Measurements from ENCODE around the gene EPHB1. TPM values are rescaled to one million over a fixed set of nuclear protein-coding genes. Genes with fewer than 3 reads are reported as not detected.
A peak's percentile ranks its signal among the peaks of the same experiment; 100 is the strongest.
"Not testable (repeated sequence)": the region's sequence is repeated elsewhere in the genome, so short reads cannot be mapped to it uniquely, and the experiment has no call there.

The EPHB1 gene
- total RNA-seq, 8 experiments from 2014 or later: 0.31 to 21.1 (median 13.7) TPM; not detected in 1

GRCh38 chr3:135020181-135020580 lies 225.1 kb downstream of the EPHB1 start:
- in situ Hi-C loops (cut with MboI; ENCODE audit: low pct_unique_long_range_greater_than_20kb in 2 of 9, low sequenced_read_pairs in 9 of 9, unreplicated experiment in 9 of 9): no loop called here
- WGBS, 10 experiments: 52 to 100% (median 86%) methylated on average over 2 to 3 of the region's 3 CpGs
- Histone ChIP-seq H3K4me3 (no peak overlapping the region), H3K27ac (no peak overlapping the region), H3K4me1 (replicated peaks in 1 of 2) (peaks cover 18 to 32% of the 10 kb centered on the region in 2 donors)
- no peak for ATAC-seq (replicated peaks in 6 of 8)

GRCh38 chr3:135023996-135024658 lies 229.1 kb downstream of the EPHB1 start:
- 27 to 100% (median 61%) methylated on average over 1 to 8 of the region's 9 CpGs for WGBS, 10 experiments
- Histone ChIP-seq H3K4me1 (replicated peaks in 1 of 2) (peaks cover 1 to 16% of the 10 kb centered on the region in 2 donors), H3K4me3 (no peak overlapping the region), H3K27ac (no peak overlapping the region)
- in situ Hi-C loops (cut with MboI; ENCODE audit: low pct_unique_long_range_greater_than_20kb in 2 of 9, low sequenced_read_pairs in 9 of 9, unreplicated experiment in 9 of 9): no loop called here
- no peak for ATAC-seq (replicated peaks in 6 of 8)

- Histone ChIP-seq H3K4me1 (replicated peaks in 1 of 2) (peaks cover 36 to 44% of the 10 kb centered on the region in 2 donors), H3K4me3 (peak overlapping the region in 1 of 5 donors; percentile 14)
- ATAC-seq (replicated peaks in 6 of 8); in situ Hi-C loops (cut with MboI; ENCODE audit: low pct_unique_long_range_greater_than_20kb in 2 of 9, low sequenced_read_pairs in 9 of 9, unreplicated experiment in 9 of 9); H3K27ac ChIP-seq: not testable (repeated sequence)
- 20 to 100% (median 73%) methylated on average over 1 to 5 of the region's 27 CpGs; no CpG with 5 or more reads in 1 of the 10 experiments for WGBS, 10 experiments
These were observed 235.9 kb downstream of the EPHB1 start for GRCh38 chr3:135030768-135031615.

- WGBS, 10 experiments: 34 to 67% (median 45%) methylated on average over 2 to 7 of the region's 7 CpGs; no CpG with 5 or more reads in 1 of the 10 experiments
- in situ Hi-C loops (cut with MboI; ENCODE audit: low pct_unique_long_range_greater_than_20kb in 2 of 9, low sequenced_read_pairs in 9 of 9, unreplicated experiment in 9 of 9): no loop called here
- H3K4me3 ChIP-seq: no peak overlapping the region
- peak in 5 of 8 experiments; percentile 34 to 57 (median 48) for ATAC-seq (replicated peaks in 6 of 8)
- H3K27ac ChIP-seq: peak overlapping the region; percentile 10 to 28
- peaks cover 48 to 56% of the 10 kb centered on the region in 2 donors for H3K4me1 ChIP-seq (replicated peaks in 1 of 2)
These were observed 238.7 kb downstream of the EPHB1 start for GRCh38 chr3:135033737-135034136.

GRCh38 chr3:135034291-135034768 lies 239.3 kb downstream of the EPHB1 start:
- in situ Hi-C loops (cut with MboI; ENCODE audit: low pct_unique_long_range_greater_than_20kb in 2 of 9, low sequenced_read_pairs in 9 of 9, unreplicated experiment in 9 of 9): no loop called here
- Histone ChIP-seq H3K4me1 (replicated peaks in 1 of 2) (peaks cover 48 to 56% of the 10 kb centered on the region in 2 donors), H3K27ac (peak overlapping the region; percentile 10 to 26), H3K4me3 (no peak overlapping the region)
- WGBS, 10 experiments: 0 to 100% (median 36%) methylated on average over 1 to 3 of the region's 4 CpGs; no CpG with 5 or more reads in 5 of the 10 experiments
- peak in 6 of 8 experiments; percentile 25 to 96 (median 96) for ATAC-seq (replicated peaks in 6 of 8)

GRCh38 chr3:135034891-135035440 lies 239.9 kb downstream of the EPHB1 start:
- WGBS, 10 experiments: 38 to 100% (median 77%) methylated on average over 1 to 6 of the region's 6 CpGs; no CpG with 5 or more reads in 1 of the 10 experiments
- peaks cover 48 to 56% of the 10 kb centered on the region in 2 donors for H3K4me1 ChIP-seq (replicated peaks in 1 of 2)

GRCh38 chr3:135038186-135038585 lies 243.1 kb downstream of the EPHB1 start:
- no peak for ATAC-seq (replicated peaks in 6 of 8)
- Histone ChIP-seq H3K4me3 (no peak overlapping the region), H3K27ac (no peak overlapping the region), H3K4me1 (replicated peaks in 1 of 2) (peaks cover 30 to 37% of the 10 kb centered on the region in 2 donors)
- in situ Hi-C loops (cut with MboI; ENCODE audit: low pct_unique_long_range_greater_than_20kb in 2 of 9, low sequenced_read_pairs in 9 of 9, unreplicated experiment in 9 of 9): no loop called here
- 40 to 100% (median 72%) methylated on average over 1 to 3 of the region's 5 CpGs; no CpG with 5 or more reads in 3 of the 10 experiments for WGBS, 10 experiments

More at GRCh38 chr3:135034891-135035440, 239.9 kb downstream of the EPHB1 start:
- no peak overlapping the region for H3K4me3 ChIP-seq
- peak overlapping the region; percentile 10 to 26 for H3K27ac ChIP-seq
- in situ Hi-C loops (cut with MboI; ENCODE audit: low pct_unique_long_range_greater_than_20kb in 2 of 9, low sequenced_read_pairs in 9 of 9, unreplicated experiment in 9 of 9): no loop called here
- no peak for ATAC-seq (replicated peaks in 6 of 8)

- not testable (repeated sequence) for H3K27ac ChIP-seq; ATAC-seq (replicated peaks in 6 of 8)
These were observed 244.5 kb downstream of the EPHB1 start for GRCh38 chr3:135039536-135039935.

GRCh38 chr3:135040321-135041240 lies 245.5 kb downstream of the EPHB1 start:
- WGBS, 10 experiments: 40 to 100% (median 82%) methylated on average over 1 to 5 of the region's 8 CpGs; no CpG with 5 or more reads in 2 of the 10 experiments
- in situ Hi-C loops (cut with MboI; ENCODE audit: low pct_unique_long_range_greater_than_20kb in 2 of 9, low sequenced_read_pairs in 9 of 9, unreplicated experiment in 9 of 9): no loop called here
- H3K4me3 ChIP-seq: no peak overlapping the region
- peaks cover 15 to 23% of the 10 kb centered on the region in 2 donors for H3K4me1 ChIP-seq (replicated peaks in 1 of 2)
- no peak overlapping the region for H3K27ac ChIP-seq
- no peak for ATAC-seq (replicated peaks in 6 of 8)

More at GRCh38 chr3:135039536-135039935, 244.5 kb downstream of the EPHB1 start:
- 80% methylated on average over 1 of the region's 22 CpGs; no CpG with 5 or more reads in 9 of the 10 experiments for WGBS, 10 experiments
- in situ Hi-C loops (cut with MboI; ENCODE audit: low pct_unique_long_range_greater_than_20kb in 2 of 9, low sequenced_read_pairs in 9 of 9, unreplicated experiment in 9 of 9); H3K4me3 ChIP-seq: not testable (repeated sequence)
- peaks cover 19 to 28% of the 10 kb centered on the region in 2 donors for H3K4me1 ChIP-seq (replicated peaks in 1 of 2)

- no peak for ATAC-seq (replicated peaks in 6 of 8)
- H3K4me3 ChIP-seq: no peak overlapping the region
- 29 to 100% (median 83%) methylated on average over 1 to 2 of the region's 2 CpGs; no CpG with 5 or more reads in 3 of the 10 experiments for WGBS, 10 experiments
- in situ Hi-C loops (cut with MboI; ENCODE audit: low pct_unique_long_range_greater_than_20kb in 2 of 9, low sequenced_read_pairs in 9 of 9, unreplicated experiment in 9 of 9): no loop called here
- H3K4me1 ChIP-seq (replicated peaks in 1 of 2): peaks cover 11 to 17% of the 10 kb centered on the region in 2 donors
- no peak overlapping the region for H3K27ac ChIP-seq
These were observed 246.5 kb downstream of the EPHB1 start for GRCh38 chr3:135041601-135042000.

- Histone ChIP-seq H3K4me1 (replicated peaks in 1 of 2) (peaks cover 8 to 24% of the 10 kb centered on the region in 2 donors), H3K27ac (no peak overlapping the region), H3K4me3 (no peak overlapping the region)
- WGBS, 10 experiments: 40 to 86% (median 80%) methylated on average over 1 to 4 of the region's 4 CpGs; no CpG with 5 or more reads in 3 of the 10 experiments
- ATAC-seq (replicated peaks in 6 of 8): no peak
- in situ Hi-C loops (cut with MboI; ENCODE audit: low pct_unique_long_range_greater_than_20kb in 2 of 9, low sequenced_read_pairs in 9 of 9, unreplicated experiment in 9 of 9): no loop called here
These were observed 252.0 kb downstream of the EPHB1 start for GRCh38 chr3:135047061-135047460.

- 40 to 100% methylated on average over 1 to 2 of the region's 3 CpGs; no CpG with 5 or more reads in 8 of the 10 experiments for WGBS, 10 experiments
- peaks cover 6 to 14% of the 10 kb centered on the region in 2 donors for H3K4me1 ChIP-seq (replicated peaks in 1 of 2)
- in situ Hi-C loops (cut with MboI; ENCODE audit: low pct_unique_long_range_greater_than_20kb in 2 of 9, low sequenced_read_pairs in 9 of 9, unreplicated experiment in 9 of 9): no loop called here
These were observed 255.5 kb downstream of the EPHB1 start for GRCh38 chr3:135050536-135050935.

More at GRCh38 chr3:135050536-135050935, 255.5 kb downstream of the EPHB1 start:
- H3K27ac ChIP-seq: no peak overlapping the region
- H3K4me3 ChIP-seq: no peak overlapping the region
- no peak for ATAC-seq (replicated peaks in 6 of 8)

Data from motor neuron (in vitro differentiated cells).